ENCODE data around the gene DDX46.
A peak's percentile ranks its signal among the peaks of the same experiment; 100 is the strongest.
"Not testable (repeated sequence)": the region's sequence is repeated elsewhere in the genome, so short reads cannot be mapped to it uniquely, and the experiment has no call there.

DDX46 gene

GRCh38 chr5:134846641-134846960 is 88.0 kb downstream of the DDX46 start:
- no peak for DNase-seq

- not testable (repeated sequence) for DNase-seq
Observed at GRCh38 chr5:134849434-134849933, 90.9 kb downstream of the DDX46 start.

GRCh38 chr5:134851307-134851923 is 92.8 kb downstream of the DDX46 start:
- no peak for DNase-seq

GRCh38 chr5:134856465-134856864 is 97.9 kb downstream of the DDX46 start:
- DNase-seq = not testable (repeated sequence)

- DNase-seq = no peak
Observed at GRCh38 chr5:134857401-134857800, 98.8 kb downstream of the DDX46 start.

GRCh38 chr5:134864707-134865106 is 106.1 kb downstream of the DDX46 start:
- no peak for DNase-seq

GRCh38 chr5:134873494-134873893 is 114.9 kb downstream of the DDX46 start:
- DNase-seq = no peak

- peak; percentile 52 for DNase-seq
Observed at GRCh38 chr5:134873987-134874830, 115.6 kb downstream of the DDX46 start, which contains the start of gene TXNDC15. Gene TXNDC15 (plus strand): TSS chr5:134874371. CDS start chr5:134874428, 57 bp downstream.

GRCh38 chr5:134874831-134875655 is 116.5 kb downstream of the DDX46 start:
- DNase-seq = peak; percentile 20

- DNase-seq = no peak
Observed at GRCh38 chr5:134877159-134877558, 118.6 kb downstream of the DDX46 start.

- DNase-seq = no peak
Observed at GRCh38 chr5:134878403-134878802, 119.8 kb downstream of the DDX46 start.

- DNase-seq = no peak
Observed at GRCh38 chr5:134879456-134879855, 120.9 kb downstream of the DDX46 start.

All from NCI-H526 treated with DMSO at 0.1 percent for 48 hours (cell line).